ENCODE results near the gene IVL.

IVL gene

GRCh38 chr1:152888126-152888525, 20.2 kb upstream of the IVL start:
- no CpG with 5 or more reads among the region's 1 CpG for WGBS, 2 experiments (ENCODE audit: insufficient coverage in 2 of 2)
- no peaks in the 10 kb centered on the region for H3K4me1 ChIP-seq (ENCODE audit: control insufficient read depth, insufficient read depth, low read length, poor library complexity, severe bottlenecking)
- no peak overlapping the region for H3K4me3 ChIP-seq (ENCODE audit: extremely low read depth, insufficient read depth, low read length, poor library complexity, severe bottlenecking)
- peaks cover 4% of the 10 kb centered on the region for H3K9me3 ChIP-seq (ENCODE audit: control insufficient read depth, low read length)
- no peak overlapping the region for H3K27ac ChIP-seq (ENCODE audit: low read depth, low read length, severe bottlenecking)
- H3K36me3 ChIP-seq (ENCODE audit: control insufficient read depth, insufficient read depth, low read length) = no peaks in the 10 kb centered on the region

DNA sequence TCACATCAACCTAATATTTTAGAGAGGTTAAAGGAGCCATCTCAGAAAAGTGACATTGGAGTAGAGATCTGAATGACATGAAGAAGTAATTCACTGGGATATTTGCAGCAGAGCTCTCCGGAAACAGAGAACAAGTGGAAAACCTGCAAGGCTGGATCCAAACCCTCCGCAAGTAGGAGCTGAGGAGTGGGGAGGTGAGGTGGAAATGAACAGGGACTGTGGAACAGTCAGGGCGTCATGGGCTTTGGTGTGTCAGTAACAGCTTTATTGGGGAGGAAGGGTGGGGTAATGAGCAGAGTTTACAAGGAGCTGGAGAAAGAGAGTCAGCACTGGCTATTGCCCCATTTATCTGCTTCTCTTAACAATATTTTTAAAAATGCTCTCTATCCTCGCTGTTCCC, 9.3 kb upstream of the IVL start:
- Histone ChIP-seq H3K4me3 (ENCODE audit: extremely low read depth, insufficient read depth, low read length, poor library complexity, severe bottlenecking) (no peak overlapping the region), H3K9me3 (ENCODE audit: control insufficient read depth, low read length) (peaks cover 21% of the 10 kb centered on the region), H3K27ac (ENCODE audit: low read depth, low read length, severe bottlenecking) (no peak overlapping the region), H3K36me3 (ENCODE audit: control insufficient read depth, insufficient read depth, low read length) (no peaks in the 10 kb centered on the region), H3K4me1 (ENCODE audit: control insufficient read depth, insufficient read depth, low read length, poor library complexity, severe bottlenecking) (no peaks in the 10 kb centered on the region)
- 67 to 69% methylated on average over 3 of the region's 4 CpGs for WGBS, 2 experiments (ENCODE audit: insufficient coverage in 2 of 2)

- Histone ChIP-seq H3K4me1 (ENCODE audit: control insufficient read depth, insufficient read depth, low read length, poor library complexity, severe bottlenecking) (no peaks in the 10 kb centered on the region), H3K4me3 (ENCODE audit: extremely low read depth, insufficient read depth, low read length, poor library complexity, severe bottlenecking) (no peak overlapping the region), H3K27ac (ENCODE audit: low read depth, low read length, severe bottlenecking) (no peak overlapping the region), H3K9me3 (ENCODE audit: control insufficient read depth, low read length) (peaks cover 21% of the 10 kb centered on the region), H3K36me3 (ENCODE audit: control insufficient read depth, insufficient read depth, low read length) (no peaks in the 10 kb centered on the region)
- 61 to 75% methylated on average over 1 to 2 of the region's 2 CpGs for WGBS, 2 experiments (ENCODE audit: insufficient coverage in 2 of 2)
Measured at GRCh38 chr1:152899883-152900282, 8.5 kb upstream of the IVL start.

GRCh38 chr1:152901631-152902030, 6.7 kb upstream of the IVL start:
- H3K36me3 ChIP-seq (ENCODE audit: control insufficient read depth, insufficient read depth, low read length) = no peaks in the 10 kb centered on the region

GRCh38 chr1:152902636-152903035, 5.7 kb upstream of the IVL start:
- WGBS, 2 experiments (ENCODE audit: insufficient coverage in 2 of 2) = 38 to 39% methylated on average over 2 of the region's 4 CpGs
- peaks cover 9% of the 10 kb centered on the region for H3K4me1 ChIP-seq (ENCODE audit: control insufficient read depth, insufficient read depth, low read length, poor library complexity, severe bottlenecking)
- H3K9me3 ChIP-seq (ENCODE audit: control insufficient read depth, low read length) = peaks cover 14% of the 10 kb centered on the region
- no peak overlapping the region for H3K4me3 ChIP-seq (ENCODE audit: extremely low read depth, insufficient read depth, low read length, poor library complexity, severe bottlenecking)
- H3K27ac ChIP-seq (ENCODE audit: low read depth, low read length, severe bottlenecking) = no peak overlapping the region
- no peaks in the 10 kb centered on the region for H3K36me3 ChIP-seq (ENCODE audit: control insufficient read depth, insufficient read depth, low read length)

More at GRCh38 chr1:152901631-152902030, 6.7 kb upstream of the IVL start:
- H3K4me1 ChIP-seq (ENCODE audit: control insufficient read depth, insufficient read depth, low read length, poor library complexity, severe bottlenecking) = peaks cover 6% of the 10 kb centered on the region
- 78 to 85% methylated on average over 4 of the region's 5 CpGs for WGBS, 2 experiments (ENCODE audit: insufficient coverage in 2 of 2)
- H3K9me3 ChIP-seq (ENCODE audit: control insufficient read depth, low read length) = peaks cover 14% of the 10 kb centered on the region
- H3K27ac ChIP-seq (ENCODE audit: low read depth, low read length, severe bottlenecking) = no peak overlapping the region
- no peak overlapping the region for H3K4me3 ChIP-seq (ENCODE audit: extremely low read depth, insufficient read depth, low read length, poor library complexity, severe bottlenecking)

GRCh38 chr1:152904688-152905440, 3.5 kb upstream of the IVL start:
- no peaks in the 10 kb centered on the region for H3K36me3 ChIP-seq (ENCODE audit: control insufficient read depth, insufficient read depth, low read length)
- peaks cover 12% of the 10 kb centered on the region for H3K9me3 ChIP-seq (ENCODE audit: control insufficient read depth, low read length)
- WGBS, 2 experiments (ENCODE audit: insufficient coverage in 2 of 2) = 56 to 92% methylated on average over 2 to 5 of the region's 7 CpGs
- H3K4me3 ChIP-seq (ENCODE audit: extremely low read depth, insufficient read depth, low read length, poor library complexity, severe bottlenecking) = no peak overlapping the region
- no peak overlapping the region for H3K27ac ChIP-seq (ENCODE audit: low read depth, low read length, severe bottlenecking)
- peaks cover 9% of the 10 kb centered on the region for H3K4me1 ChIP-seq (ENCODE audit: control insufficient read depth, insufficient read depth, low read length, poor library complexity, severe bottlenecking)

GRCh38 chr1:152906023-152906565, 2.3 kb upstream of the IVL start:
- Histone ChIP-seq H3K4me1 (ENCODE audit: control insufficient read depth, insufficient read depth, low read length, poor library complexity, severe bottlenecking) (peaks cover 9% of the 10 kb centered on the region), H3K36me3 (ENCODE audit: control insufficient read depth, insufficient read depth, low read length) (no peaks in the 10 kb centered on the region), H3K9me3 (ENCODE audit: control insufficient read depth, low read length) (peaks cover 10% of the 10 kb centered on the region), H3K27ac (ENCODE audit: low read depth, low read length, severe bottlenecking) (peak overlapping the region; percentile 49), H3K4me3 (ENCODE audit: extremely low read depth, insufficient read depth, low read length, poor library complexity, severe bottlenecking) (no peak overlapping the region)
- WGBS, 2 experiments (ENCODE audit: insufficient coverage in 2 of 2) = 57 to 68% methylated on average over 5 of the region's 5 CpGs

- Histone ChIP-seq H3K27ac (ENCODE audit: low read depth, low read length, severe bottlenecking) (no peak overlapping the region), H3K4me1 (ENCODE audit: control insufficient read depth, insufficient read depth, low read length, poor library complexity, severe bottlenecking) (peaks cover 9% of the 10 kb centered on the region)
- 63 to 87% methylated on average over 3 of the region's 3 CpGs for WGBS, 2 experiments (ENCODE audit: insufficient coverage in 2 of 2)
Measured at GRCh38 chr1:152909206-152909605, 860 bp downstream of the IVL start.

DNA sequence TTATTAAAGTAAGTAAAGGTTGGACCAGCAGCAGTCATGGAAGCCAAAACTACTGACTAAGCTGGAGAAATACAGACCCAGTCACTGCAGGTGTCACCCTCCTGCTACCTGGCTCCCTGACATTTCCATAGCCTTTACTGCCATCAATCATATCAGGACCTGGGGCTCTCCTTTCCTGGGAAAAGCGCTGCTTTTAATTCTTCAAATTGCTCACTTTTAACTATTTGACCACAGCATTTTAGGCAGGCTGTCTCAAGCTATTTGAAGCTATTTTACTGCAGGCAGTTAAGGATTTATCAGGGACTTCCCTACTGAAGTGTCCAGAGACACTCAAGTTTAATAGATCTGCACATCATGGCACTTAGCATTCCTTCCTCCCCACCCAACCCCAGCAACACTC, 4.1 kb downstream of the IVL start:
- H3K4me3 ChIP-seq (ENCODE audit: extremely low read depth, insufficient read depth, low read length, poor library complexity, severe bottlenecking) = no peak overlapping the region
- H3K4me1 ChIP-seq (ENCODE audit: control insufficient read depth, insufficient read depth, low read length, poor library complexity, severe bottlenecking) = no peaks in the 10 kb centered on the region
- peaks cover 14% of the 10 kb centered on the region for H3K9me3 ChIP-seq (ENCODE audit: control insufficient read depth, low read length)
- no peak overlapping the region for H3K27ac ChIP-seq (ENCODE audit: low read depth, low read length, severe bottlenecking)
- H3K36me3 ChIP-seq (ENCODE audit: control insufficient read depth, insufficient read depth, low read length) = no peaks in the 10 kb centered on the region
- 50 to 56% methylated on average over 1 of the region's 1 CpG for WGBS, 2 experiments (ENCODE audit: insufficient coverage in 2 of 2)

More at GRCh38 chr1:152909206-152909605, 860 bp downstream of the IVL start:
- H3K4me3 ChIP-seq (ENCODE audit: extremely low read depth, insufficient read depth, low read length, poor library complexity, severe bottlenecking) = no peak overlapping the region
- H3K9me3 ChIP-seq (ENCODE audit: control insufficient read depth, low read length) = peaks cover 14% of the 10 kb centered on the region
- no peaks in the 10 kb centered on the region for H3K36me3 ChIP-seq (ENCODE audit: control insufficient read depth, insufficient read depth, low read length)

DNA sequence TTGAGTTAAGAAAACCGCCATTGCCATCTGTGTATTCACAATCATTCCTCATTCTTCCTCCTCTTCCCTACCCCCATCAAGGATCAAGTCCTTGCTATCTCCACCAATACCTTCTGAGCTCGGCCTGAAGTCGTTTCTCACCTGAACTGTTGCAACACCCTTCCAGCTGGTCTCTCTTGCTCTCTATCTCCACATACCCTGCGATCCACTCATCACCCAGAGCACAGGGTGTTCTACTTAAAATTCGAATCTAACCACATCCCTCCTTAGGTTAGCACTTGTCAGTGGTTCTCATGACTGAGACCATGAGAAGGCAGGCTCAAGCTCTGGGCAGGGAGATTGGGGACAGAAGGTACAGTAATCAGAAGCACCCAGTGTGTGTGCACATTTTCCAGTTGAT, 4.6 kb downstream of the IVL start:
- Histone ChIP-seq H3K4me1 (ENCODE audit: control insufficient read depth, insufficient read depth, low read length, poor library complexity, severe bottlenecking) (no peaks in the 10 kb centered on the region), H3K9me3 (ENCODE audit: control insufficient read depth, low read length) (peaks cover 14% of the 10 kb centered on the region), H3K4me3 (ENCODE audit: extremely low read depth, insufficient read depth, low read length, poor library complexity, severe bottlenecking) (no peak overlapping the region), H3K27ac (ENCODE audit: low read depth, low read length, severe bottlenecking) (no peak overlapping the region), H3K36me3 (ENCODE audit: control insufficient read depth, insufficient read depth, low read length) (no peaks in the 10 kb centered on the region)
- WGBS, 2 experiments (ENCODE audit: insufficient coverage in 2 of 2) = 17 to 52% methylated on average over 3 to 4 of the region's 5 CpGs

GRCh38 chr1:152917794-152918193, 9.4 kb downstream of the IVL start:
- WGBS, 2 experiments (ENCODE audit: insufficient coverage in 2 of 2) = 14% methylated on average over 2 of the region's 3 CpGs; no CpG with 5 or more reads in 1 of the 2 experiments
- H3K36me3 ChIP-seq (ENCODE audit: control insufficient read depth, insufficient read depth, low read length) = no peaks in the 10 kb centered on the region
- no peak overlapping the region for H3K27ac ChIP-seq (ENCODE audit: low read depth, low read length, severe bottlenecking)
- no peaks in the 10 kb centered on the region for H3K9me3 ChIP-seq (ENCODE audit: control insufficient read depth, low read length)
- H3K4me1 ChIP-seq (ENCODE audit: control insufficient read depth, insufficient read depth, low read length, poor library complexity, severe bottlenecking) = no peaks in the 10 kb centered on the region
- H3K4me3 ChIP-seq (ENCODE audit: extremely low read depth, insufficient read depth, low read length, poor library complexity, severe bottlenecking) = no peak overlapping the region
